RWPE1 (cell line): ENCODE results near the gene DNAJC4.

ENCODE experiments used
- CTCF ChIA-PET: fragments of 350-600 bp; sonication (Branson Sonifier 250); formaldehyde crosslinking; extraction: SDS; loops from one replicate; lab custom pipeline; 2021; lab: Yijun Ruan, JAX
- POLR2A ChIA-PET: fragments of 400-600 bp; formaldehyde crosslinking; extraction: SDS; loops from one replicate; lab custom pipeline; 2020; ENCODE audit warnings: antibody characterized with exemption; ENCODE audit not compliant: low non-redundant PET; lab: Yijun Ruan, JAX
- DNase-seq: peaks from one replicate; pipeline ENCODE4 v3.0.0; 2012; ENCODE audit warnings: low spot score
- H3K27ac ChIP-seq: fragments of 450-650 bp; 2 replicates; pipeline ENCODE4 v1.5.1; 2017
- CTCF ChIP-seq: fragments of 450-650 bp; conservative IDR thresholded peaks from 2 replicates; pipeline ENCODE4 v1.5.1; 2017; ENCODE audit warnings: low read depth, mild to moderate bottlenecking

Gene DNAJC4

GRCh38 chr11:64247729-64248531, 17.6 kb downstream of the DNAJC4 start:
- no peak for DNase-seq
- no peak for TF ChIP-seq CTCF
- POLR2A ChIA-PET: no interaction called here
- CTCF ChIA-PET: interaction anchor here (0.7 kb wide), 1 partner anchor 20 kb away, joined by 3 read pairs; no protein-coding TSS in a partner anchor
- peak overlapping the region; percentile 98 for H3K27ac ChIP-seq

GRCh38 chr11:64248578-64248977, 18.2 kb downstream of the DNAJC4 start:
- H3K27ac ChIP-seq: peak overlapping the region; percentile 98
- ChIA-PET POLR2A (no interaction called here), CTCF (no interaction called here)
- no peak for DNase-seq
- TF ChIP-seq CTCF: no peak

GRCh38 chr11:64249038-64249437, 18.7 kb downstream of the DNAJC4 start:
- POLR2A ChIA-PET: interaction anchor here (0.5 kb wide), 1 partner anchor 19 kb away, joined by 3 read pairs; no protein-coding TSS in a partner anchor
- CTCF ChIA-PET: interaction anchor here (2.7 kb wide), 1 partner anchor 52 kb away, joined by 19 read pairs; no protein-coding TSS in a partner anchor
- no peak for DNase-seq
- H3K27ac ChIP-seq: peak overlapping the region; percentile 98
- TF ChIP-seq CTCF: no peak

GRCh38 chr11:64249563-64250414, 19.4 kb downstream of the DNAJC4 start:
- CTCF ChIA-PET: interaction anchor here (0.6 to 2.7 kb wide), 7 partner anchors 7 to 65 kb away, joined by 3 to 19 read pairs (median 6); partner anchors contain the start of genes NUDT22 and TRPT1
- POLR2A ChIA-PET: interaction anchor here (0.5 to 0.7 kb wide), 3 partner anchors 9 to 19 kb away, joined by 3 read pairs; partner anchors contain the start of gene FKBP2
- H3K27ac ChIP-seq: peak overlapping the region; percentile 98
- no peak for DNase-seq
- TF ChIP-seq CTCF: no peak

GRCh38 chr11:64250415-64251015, 20.2 kb downstream of the DNAJC4 start:
- no peak for TF ChIP-seq CTCF
- ChIA-PET CTCF (interaction anchor here (0.6 to 2.7 kb wide), 10 partner anchors 8 to 102 kb away, joined by 3 to 19 read pairs (median 6); no protein-coding TSS in a partner anchor), POLR2A (interaction anchor here (0.6 to 0.7 kb wide), 2 partner anchors 9 to 18 kb away, joined by 3 read pairs; partner anchors contain the start of gene FKBP2)
- peak overlapping the region; percentile 98 for H3K27ac ChIP-seq
- no peak for DNase-seq
